ENCODE data around the gene PRKCD. TPM values are rescaled to one million over a fixed set of nuclear protein-coding genes. Genes with fewer than 3 reads are reported as not detected.

The PRKCD gene
- total RNA-seq, 1 donor from 2014 or later: 9.9 TPM

GRCh38 chr3:53174346-53175250, 13.6 kb downstream of the PRKCD start:
- Mint-ChIP-seq H3K4me1 (ENCODE audit: unreplicated experiment) (peaks cover 24% of the 10 kb centered on the region), H3K27me3 (ENCODE audit: unreplicated experiment) (peaks cover 9% of the 10 kb centered on the region)

GRCh38 chr3:53175613-53176540, 14.9 kb downstream of the PRKCD start:
- Mint-ChIP-seq H3K36me3 (ENCODE audit: low read depth, unreplicated experiment) (peaks cover 14% of the 10 kb centered on the region), H3K4me3 (ENCODE audit: unreplicated experiment) (no peak overlapping the region), H3K27me3 (ENCODE audit: unreplicated experiment) (peaks cover 9% of the 10 kb centered on the region), H3K27ac (ENCODE audit: unreplicated experiment) (no peak overlapping the region), H3K9me3 (ENCODE audit: unreplicated experiment) (no peaks in the 10 kb centered on the region), H3K4me1 (ENCODE audit: unreplicated experiment) (peaks cover 19% of the 10 kb centered on the region)
- no peak for TF ChIP-seq CTCF (IDR thresholded peaks at IDR 0.05; ENCODE audit: unreplicated experiment)
- DNase-seq (ENCODE audit: low spot score): no peak

More at GRCh38 chr3:53174346-53175250, 13.6 kb downstream of the PRKCD start:
- no peak for DNase-seq (ENCODE audit: low spot score)
- Mint-ChIP-seq H3K27ac (ENCODE audit: unreplicated experiment) (no peak overlapping the region), H3K4me3 (ENCODE audit: unreplicated experiment) (no peak overlapping the region), H3K9me3 (ENCODE audit: unreplicated experiment) (no peaks in the 10 kb centered on the region), H3K36me3 (ENCODE audit: low read depth, unreplicated experiment) (peaks cover 9% of the 10 kb centered on the region)
- no peak for TF ChIP-seq CTCF (IDR thresholded peaks at IDR 0.05; ENCODE audit: unreplicated experiment)

- no peak for DNase-seq (ENCODE audit: low spot score)
- no peak overlapping the region for H3K27ac Mint-ChIP-seq (ENCODE audit: unreplicated experiment)
- peaks cover 14% of the 10 kb centered on the region for H3K36me3 Mint-ChIP-seq (ENCODE audit: low read depth, unreplicated experiment)
- peaks cover 9% of the 10 kb centered on the region for H3K27me3 Mint-ChIP-seq (ENCODE audit: unreplicated experiment)
- H3K9me3 Mint-ChIP-seq (ENCODE audit: unreplicated experiment): no peaks in the 10 kb centered on the region
- no peak overlapping the region for H3K4me3 Mint-ChIP-seq (ENCODE audit: unreplicated experiment)
- no peaks in the 10 kb centered on the region for H3K4me1 Mint-ChIP-seq (ENCODE audit: unreplicated experiment)
- no peak for TF ChIP-seq CTCF (IDR thresholded peaks at IDR 0.05; ENCODE audit: unreplicated experiment)
Measured at GRCh38 chr3:53178246-53178645, 17.2 kb downstream of the PRKCD start.

GRCh38 chr3:53179580-53179979, 18.6 kb downstream of the PRKCD start:
- TF ChIP-seq CTCF (IDR thresholded peaks at IDR 0.05; ENCODE audit: unreplicated experiment): no peak
- no peaks in the 10 kb centered on the region for H3K4me1 Mint-ChIP-seq (ENCODE audit: unreplicated experiment)
- H3K27ac Mint-ChIP-seq (ENCODE audit: unreplicated experiment): no peak overlapping the region
- no peak overlapping the region for H3K4me3 Mint-ChIP-seq (ENCODE audit: unreplicated experiment)
- H3K27me3 Mint-ChIP-seq (ENCODE audit: unreplicated experiment): peaks cover 10% of the 10 kb centered on the region
- no peaks in the 10 kb centered on the region for H3K9me3 Mint-ChIP-seq (ENCODE audit: unreplicated experiment)
- peaks cover 14% of the 10 kb centered on the region for H3K36me3 Mint-ChIP-seq (ENCODE audit: low read depth, unreplicated experiment)
- DNase-seq (ENCODE audit: low spot score): no peak

All from endothelial cell (in vitro differentiated cells).